Progenitor cell of endocrine pancreas (in vitro differentiated cells): ENCODE data around the gene ZNF668. TPM values are rescaled to one million over a fixed set of nuclear protein-coding genes. Genes with fewer than 3 reads are reported as not detected.

Experiments used
- DNase-seq: peaks from one replicate; pipeline ENCODE4 v3.0.0; 2021; ENCODE audit warnings: low spot score; ENCODE audit not compliant: unreplicated experiment
- H3K27ac Mint-ChIP-seq: 2 replicates; pipeline ENCODE4 v1.8.0; 2021; ENCODE audit warnings: mild to moderate bottlenecking, moderate library complexity, mixed read lengths
- H3K27me3 Mint-ChIP-seq: 2 replicates; pipeline ENCODE4 v1.8.0; 2021; ENCODE audit warnings: mixed read lengths
- H3K36me3 Mint-ChIP-seq: 2 replicates; pipeline ENCODE4 v1.8.0; 2022; ENCODE audit warnings: mixed read lengths; ENCODE audit not compliant: insufficient read depth
- H3K4me1 Mint-ChIP-seq: 2 replicates; pipeline ENCODE4 v1.8.0; 2021; ENCODE audit warnings: low read depth, mixed read lengths
- H3K4me3 Mint-ChIP-seq: 2 replicates; pipeline ENCODE4 v1.8.0; 2021; ENCODE audit warnings: low read depth, mild to moderate bottlenecking, moderate library complexity, mixed read lengths
- H3K9me3 Mint-ChIP-seq: 2 replicates; pipeline ENCODE4 v1.8.0; 2021; ENCODE audit warnings: low read depth, mixed read lengths
- CTCF ChIP-seq: fragments of 200-600 bp; sonication (generic); IDR thresholded peaks from one replicate; pipeline ENCODE4 v1.5.0; 2021; ENCODE audit warnings: antibody characterized with exemption, mild to moderate bottlenecking; ENCODE audit not compliant: unreplicated experiment
- total RNA-seq: library from RNA; stranded (reverse); gene quantifications from 2 replicates; pipeline ENCODE4 v1.2.1, GENCODE V29; 2021

Gene ZNF668
- total RNA-seq, 1 donor from 2014 or later, result 17.5 TPM

GRCh38 chr16:31073142-31073969 lies 684 bp downstream of the ZNF668 start:
- Mint-ChIP-seq H3K9me3 (no peaks in the 10 kb centered on the region), H3K27me3 (no peaks in the 10 kb centered on the region), H3K36me3 (peaks cover 2% of the 10 kb centered on the region), H3K4me3 (peak overlapping the region; percentile 99), H3K27ac (peak overlapping the region; percentile 99), H3K4me1 (peaks cover 19% of the 10 kb centered on the region)
- DNase-seq, result peak; percentile 72
- no peak for TF ChIP-seq CTCF

- no peaks in the 10 kb centered on the region for H3K9me3 Mint-ChIP-seq
- H3K36me3 Mint-ChIP-seq, result peaks cover under 1% of the 10 kb centered on the region
- no peak for DNase-seq
Observed at GRCh38 chr16:31072540-31073141, 1.4 kb downstream of the ZNF668 start.

GRCh38 chr16:31071861-31072260 lies 2.2 kb downstream of the ZNF668 start:
- peaks cover 19% of the 10 kb centered on the region for H3K4me1 Mint-ChIP-seq
- H3K27me3 Mint-ChIP-seq, result no peaks in the 10 kb centered on the region
- H3K9me3 Mint-ChIP-seq, result no peaks in the 10 kb centered on the region
- H3K4me3 Mint-ChIP-seq, result peak overlapping the region; percentile 99
- no peak for DNase-seq
- no peaks in the 10 kb centered on the region for H3K36me3 Mint-ChIP-seq
- TF ChIP-seq CTCF, result no peak
- H3K27ac Mint-ChIP-seq, result peak overlapping the region; percentile 99

More at GRCh38 chr16:31072540-31073141, 1.4 kb downstream of the ZNF668 start:
- Mint-ChIP-seq H3K27me3 (no peaks in the 10 kb centered on the region), H3K4me1 (peaks cover 19% of the 10 kb centered on the region), H3K27ac (peak overlapping the region; percentile 99), H3K4me3 (peak overlapping the region; percentile 99)
- TF ChIP-seq CTCF, result no peak

GRCh38 chr16:31067342-31067741 lies 6.7 kb downstream of the ZNF668 start:
- H3K36me3 Mint-ChIP-seq, result peaks cover 7% of the 10 kb centered on the region
- no peak for DNase-seq
- TF ChIP-seq CTCF, result no peak
- H3K4me1 Mint-ChIP-seq, result peaks cover 9% of the 10 kb centered on the region
- no peaks in the 10 kb centered on the region for H3K27me3 Mint-ChIP-seq
- H3K27ac Mint-ChIP-seq, result no peak overlapping the region
- no peak overlapping the region for H3K4me3 Mint-ChIP-seq
- H3K9me3 Mint-ChIP-seq, result no peaks in the 10 kb centered on the region

- no peak overlapping the region for H3K4me3 Mint-ChIP-seq
- no peaks in the 10 kb centered on the region for H3K4me1 Mint-ChIP-seq
- H3K27me3 Mint-ChIP-seq, result no peaks in the 10 kb centered on the region
- H3K36me3 Mint-ChIP-seq, result peaks cover 8% of the 10 kb centered on the region
- H3K27ac Mint-ChIP-seq, result peak overlapping the region; percentile 52
- no peak for DNase-seq
- no peaks in the 10 kb centered on the region for H3K9me3 Mint-ChIP-seq
- no peak for TF ChIP-seq CTCF
Observed at GRCh38 chr16:31064882-31065461, 9.1 kb downstream of the ZNF668 start.
